HG02973 (cell line): ENCODE results near the gene CYTH2.

Experiments
- ATAC-seq: cut with Tn5 transposase; IDR thresholded peaks from one replicate; pipeline ENCODE4 v1.9.1; 2021; ENCODE audit warnings: moderate library complexity; ENCODE audit not compliant: unreplicated experiment

The CYTH2 gene

GRCh38 chr19:48492925-48493717, 24.0 kb downstream of the CYTH2 start:
- peak; percentile 48 for ATAC-seq

- no peak for ATAC-seq
These were observed 24.7 kb downstream of the CYTH2 start for GRCh38 chr19:48493718-48494401.

- no peak for ATAC-seq
These were observed 26.2 kb downstream of the CYTH2 start for GRCh38 chr19:48495396-48495795.

- no peak for ATAC-seq
These were observed 28.0 kb downstream of the CYTH2 start for GRCh38 chr19:48496959-48497727.

- ATAC-seq: no peak
These were observed 28.8 kb downstream of the CYTH2 start for GRCh38 chr19:48497728-48498594.

- ATAC-seq: no peak
These were observed 29.6 kb downstream of the CYTH2 start for GRCh38 chr19:48498595-48499311.

GRCh38 chr19:48499316-48500090, 30.3 kb downstream of the CYTH2 start:
- ATAC-seq: no peak

- ATAC-seq: no peak
These were observed 31.8 kb downstream of the CYTH2 start for GRCh38 chr19:48500830-48501493.

GRCh38 chr19:48501494-48502349, 32.6 kb downstream of the CYTH2 start:
- no peak for ATAC-seq

- no peak for ATAC-seq
These were observed 33.3 kb downstream of the CYTH2 start for GRCh38 chr19:48502350-48503018.

- ATAC-seq: no peak
These were observed 37.1 kb downstream of the CYTH2 start for GRCh38 chr19:48506138-48506733.

GRCh38 chr19:48507911-48508439, 38.8 kb downstream of the CYTH2 start:
- no peak for ATAC-seq

- ATAC-seq: no peak
These were observed 39.7 kb downstream of the CYTH2 start for GRCh38 chr19:48508729-48509411.

GRCh38 chr19:48509467-48510194, 40.5 kb downstream of the CYTH2 start:
- no peak for ATAC-seq
